ENCODE measurements around the gene SUPV3L1. TPM values are rescaled to one million over a fixed set of nuclear protein-coding genes. Genes with fewer than 3 reads are reported as not detected.
A peak's percentile ranks its signal among the peaks of the same experiment; 100 is the strongest.

SUPV3L1 gene
- total and polyA plus RNA-seq, 9 of the 15 experiments (the other 6 are each of a cell fraction or from before 2014, with no cell fraction given) = 45.2 to 156 (median 92.6) TPM

DNA sequence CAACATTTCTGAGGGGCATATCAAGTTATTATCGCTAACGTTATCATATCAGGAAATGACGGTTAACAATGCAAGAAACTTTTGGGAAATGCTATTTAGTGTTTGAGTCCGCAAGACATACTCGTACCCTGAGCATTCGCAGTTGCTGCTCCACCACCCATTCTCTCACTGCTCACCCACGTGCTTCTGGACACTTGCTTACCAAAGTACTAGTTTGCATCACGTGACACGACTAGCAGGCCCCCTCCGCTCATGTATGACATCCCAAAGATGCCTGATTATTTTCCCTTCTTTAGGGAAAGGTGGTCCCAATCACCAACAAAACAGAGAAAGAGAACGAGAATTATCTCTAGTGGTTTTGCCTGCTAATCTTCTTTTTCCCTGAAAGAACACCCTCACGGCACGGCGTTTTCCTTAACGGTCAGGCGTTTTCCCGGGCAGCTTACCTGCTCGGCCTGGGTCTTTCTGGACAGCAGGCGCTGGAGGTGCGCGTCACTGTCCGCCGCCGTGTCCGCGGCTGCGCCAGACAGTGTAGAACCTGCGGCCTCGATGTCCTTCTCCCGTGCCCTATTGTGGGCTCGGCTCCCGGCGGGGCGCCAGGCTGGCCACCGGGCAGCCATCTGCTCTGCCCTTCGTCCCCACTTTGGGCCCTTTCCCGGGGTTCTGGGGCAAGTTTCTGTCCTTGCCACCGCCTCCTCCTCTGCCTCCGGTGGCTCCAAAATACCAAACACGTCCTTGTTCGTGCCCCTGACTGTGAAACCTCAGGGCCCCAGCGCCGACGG is at the start of gene SUPV3L1 (continued):
- TF ChIP-seq USF2 (CRISPR knock-in tag; IDR thresholded peaks at IDR 0.05) (peak; percentile 98), KAT8 (IDR thresholded peaks at IDR 0.05; ENCODE audit: low read depth) (no peak; the same call in none of the 2 replicates), YY1 (IDR thresholded peaks at IDR 0.05; ENCODE audit: borderline replicate concordance in 1 of 3, control insufficient read depth in 1 of 3, extremely low read depth in 1 of 3, insufficient read depth in 3 of 3, insufficient read length in 1 of 3, insufficient replicate concordance in 2 of 3, low read depth in 1 of 3, low read length in 2 of 3) (peak in 2 of 3 experiments; percentile 37 to 52), TRIM28 (IDR thresholded peaks at IDR 0.05) (peak; percentile 28), PHB2 (IDR thresholded peaks at IDR 0.05; ENCODE audit: low read depth) (no peak), ZNF217 (CRISPR knock-in tag; IDR thresholded peaks at IDR 0.05) (no peak), WHSC1 (IDR thresholded peaks at IDR 0.05; ENCODE audit: low read length) (no peak), ZBTB5 (IDR thresholded peaks at IDR 0.05) (no peak), ZNF696 (CRISPR knock-in tag; conservative IDR thresholded peaks at IDR 0.05) (no peak), ZBED1 (IDR thresholded peaks at IDR 0.05) (no peak), ZNF146 (CRISPR knock-in tag; IDR thresholded peaks at IDR 0.05; ENCODE audit: unreplicated experiment) (no peak), ZBTB1 (CRISPR knock-in tag; IDR thresholded peaks at IDR 0.05; ENCODE audit: borderline replicate concordance, low read depth) (no peak), PRMT5 (CRISPR knock-in tag; IDR thresholded peaks at IDR 0.05) (no peak), RAD21 (CRISPR knock-in tag; conservative IDR thresholded peaks at IDR 0.05 in 1 of 2, IDR thresholded peaks at IDR 0.05 in 1 of 2) (peak in 1 of 2 experiments; percentile 28; a peak in 2 of 4 replicates), CHAMP1 (IDR thresholded peaks at IDR 0.05) (0 out of 2 replicates have a peak, but pooled peaks have one; percentile 14), ELF1 (tag; IDR thresholded peaks at IDR 0.05) (no peak)
- TF ChIP-seq, protein P1, sequence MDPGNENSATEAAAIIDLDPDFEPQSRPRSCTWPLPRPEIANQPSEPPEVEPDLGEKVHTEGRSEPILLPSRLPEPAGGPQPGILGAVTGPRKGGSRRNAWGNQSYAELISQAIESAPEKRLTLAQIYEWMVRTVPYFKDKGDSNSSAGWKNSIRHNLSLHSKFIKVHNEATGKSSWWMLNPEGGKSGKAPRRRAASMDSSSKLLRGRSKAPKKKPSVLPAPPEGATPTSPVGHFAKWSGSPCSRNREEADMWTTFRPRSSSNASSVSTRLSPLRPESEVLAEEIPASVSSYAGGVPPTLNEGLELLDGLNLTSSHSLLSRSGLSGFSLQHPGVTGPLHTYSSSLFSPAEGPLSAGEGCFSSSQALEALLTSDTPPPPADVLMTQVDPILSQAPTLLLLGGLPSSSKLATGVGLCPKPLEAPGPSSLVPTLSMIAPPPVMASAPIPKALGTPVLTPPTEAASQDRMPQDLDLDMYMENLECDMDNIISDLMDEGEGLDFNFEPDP (CRISPR knock-in tag; IDR thresholded peaks at IDR 0.05) = no peak
- TF ChIP-seq, protein P2, sequence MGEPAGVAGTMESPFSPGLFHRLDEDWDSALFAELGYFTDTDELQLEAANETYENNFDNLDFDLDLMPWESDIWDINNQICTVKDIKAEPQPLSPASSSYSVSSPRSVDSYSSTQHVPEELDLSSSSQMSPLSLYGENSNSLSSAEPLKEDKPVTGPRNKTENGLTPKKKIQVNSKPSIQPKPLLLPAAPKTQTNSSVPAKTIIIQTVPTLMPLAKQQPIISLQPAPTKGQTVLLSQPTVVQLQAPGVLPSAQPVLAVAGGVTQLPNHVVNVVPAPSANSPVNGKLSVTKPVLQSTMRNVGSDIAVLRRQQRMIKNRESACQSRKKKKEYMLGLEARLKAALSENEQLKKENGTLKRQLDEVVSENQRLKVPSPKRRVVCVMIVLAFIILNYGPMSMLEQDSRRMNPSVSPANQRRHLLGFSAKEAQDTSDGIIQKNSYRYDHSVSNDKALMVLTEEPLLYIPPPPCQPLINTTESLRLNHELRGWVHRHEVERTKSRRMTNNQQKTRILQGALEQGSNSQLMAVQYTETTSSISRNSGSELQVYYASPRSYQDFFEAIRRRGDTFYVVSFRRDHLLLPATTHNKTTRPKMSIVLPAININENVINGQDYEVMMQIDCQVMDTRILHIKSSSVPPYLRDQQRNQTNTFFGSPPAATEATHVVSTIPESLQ (CRISPR knock-in tag; IDR thresholded peaks at IDR 0.05) = peak; percentile 70; the same call in 1 of the 2 replicates

Measured in K562 (cell line).